Measurements from ENCODE around the gene UNC79.

The UNC79 gene

DNA sequence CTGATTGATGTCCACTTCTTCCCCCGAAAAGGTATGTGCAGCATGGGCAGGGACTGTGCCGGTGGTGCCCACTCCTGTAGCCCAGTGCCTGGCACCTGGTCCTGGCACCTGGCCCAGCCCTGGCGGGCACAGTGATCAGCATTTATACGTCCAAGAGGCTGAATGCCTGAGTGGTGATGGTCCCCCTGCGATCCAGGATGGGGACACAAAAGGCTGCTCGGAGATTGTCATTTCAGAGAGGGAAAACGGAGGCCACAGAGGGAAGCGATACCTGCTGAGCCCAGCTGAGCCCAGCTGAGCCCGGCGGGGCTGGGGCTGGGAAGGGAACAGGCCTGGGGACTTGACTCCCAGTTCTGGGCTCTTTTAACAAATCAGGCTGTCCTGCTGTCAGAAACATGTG is 301.8 kb downstream of the UNC79 start:
- Histone ChIP-seq H3K27me3 (ENCODE audit: insufficient read depth, low read length) (no peaks in the 10 kb centered on the region), H2AFZ (ENCODE audit: low read length) (no peak overlapping the region), H3K27ac (ENCODE audit: low read depth, low read length, poor library complexity, severe bottlenecking) (no peak overlapping the region), H3K4me2 (ENCODE audit: low read length) (no peak overlapping the region), H4K20me1 (ENCODE audit: insufficient read depth, low read length) (no peaks in the 10 kb centered on the region), H3K9me3 (ENCODE audit: low read length) (no peaks in the 10 kb centered on the region), H3K9ac (ENCODE audit: low read length) (no peak overlapping the region), H3K4me3 (ENCODE audit: low read depth, low read length, poor library complexity, severe bottlenecking) (no peak overlapping the region), H3K79me2 (ENCODE audit: insufficient read depth, low read length) (no peaks in the 10 kb centered on the region), H3F3A (ENCODE audit: insufficient read depth, low read length) (no peaks in the 10 kb centered on the region), H3K9me2 (ENCODE audit: low read depth, low read length) (no peaks in the 10 kb centered on the region), H3K4me1 (ENCODE audit: insufficient read depth, low read length, severe bottlenecking) (no peaks in the 10 kb centered on the region), H3K36me3 (ENCODE audit: insufficient read depth, low read length) (no peaks in the 10 kb centered on the region)
- no peak for TF ChIP-seq EZH2 (IDR thresholded peaks at IDR 0.05; ENCODE audit: borderline replicate concordance, low read length)
- TF ChIP-seq, protein P1, sequence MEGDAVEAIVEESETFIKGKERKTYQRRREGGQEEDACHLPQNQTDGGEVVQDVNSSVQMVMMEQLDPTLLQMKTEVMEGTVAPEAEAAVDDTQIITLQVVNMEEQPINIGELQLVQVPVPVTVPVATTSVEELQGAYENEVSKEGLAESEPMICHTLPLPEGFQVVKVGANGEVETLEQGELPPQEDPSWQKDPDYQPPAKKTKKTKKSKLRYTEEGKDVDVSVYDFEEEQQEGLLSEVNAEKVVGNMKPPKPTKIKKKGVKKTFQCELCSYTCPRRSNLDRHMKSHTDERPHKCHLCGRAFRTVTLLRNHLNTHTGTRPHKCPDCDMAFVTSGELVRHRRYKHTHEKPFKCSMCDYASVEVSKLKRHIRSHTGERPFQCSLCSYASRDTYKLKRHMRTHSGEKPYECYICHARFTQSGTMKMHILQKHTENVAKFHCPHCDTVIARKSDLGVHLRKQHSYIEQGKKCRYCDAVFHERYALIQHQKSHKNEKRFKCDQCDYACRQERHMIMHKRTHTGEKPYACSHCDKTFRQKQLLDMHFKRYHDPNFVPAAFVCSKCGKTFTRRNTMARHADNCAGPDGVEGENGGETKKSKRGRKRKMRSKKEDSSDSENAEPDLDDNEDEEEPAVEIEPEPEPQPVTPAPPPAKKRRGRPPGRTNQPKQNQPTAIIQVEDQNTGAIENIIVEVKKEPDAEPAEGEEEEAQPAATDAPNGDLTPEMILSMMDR (IDR thresholded peaks at IDR 0.05; ENCODE audit: low read length), result no peak

DNA sequence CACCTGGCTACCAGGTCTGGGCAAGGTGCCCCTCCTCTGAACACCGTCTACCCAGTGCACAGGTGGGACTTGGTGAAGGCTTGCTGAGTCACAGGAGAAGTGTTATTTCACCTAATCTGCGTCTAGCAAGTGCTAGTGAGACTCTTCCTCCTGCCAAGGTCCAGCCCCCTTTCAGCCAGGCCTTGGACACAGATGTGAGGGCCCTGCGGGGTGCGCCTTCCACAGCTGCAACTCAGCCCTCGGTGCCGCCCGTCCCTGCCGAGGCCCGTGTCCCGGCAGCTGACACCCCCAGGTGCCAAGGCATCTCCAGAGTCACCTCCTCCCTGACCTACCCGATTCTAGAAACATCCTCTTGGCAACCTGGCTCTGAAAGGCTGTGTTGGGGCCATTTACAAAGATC is 302.5 kb downstream of the UNC79 start:
- no peaks in the 10 kb centered on the region for H3K9me3 ChIP-seq (ENCODE audit: low read length)
- no peaks in the 10 kb centered on the region for H4K20me1 ChIP-seq (ENCODE audit: insufficient read depth, low read length)
- H3K9ac ChIP-seq (ENCODE audit: low read length), result no peak overlapping the region
- no peaks in the 10 kb centered on the region for H3K36me3 ChIP-seq (ENCODE audit: insufficient read depth, low read length)
- H3K4me1 ChIP-seq (ENCODE audit: insufficient read depth, low read length, severe bottlenecking), result no peaks in the 10 kb centered on the region
- no peak overlapping the region for H3K4me2 ChIP-seq (ENCODE audit: low read length)
- no peaks in the 10 kb centered on the region for H3K9me2 ChIP-seq (ENCODE audit: low read depth, low read length)
- H3F3A ChIP-seq (ENCODE audit: insufficient read depth, low read length), result no peaks in the 10 kb centered on the region
- H3K27ac ChIP-seq (ENCODE audit: low read depth, low read length, poor library complexity, severe bottlenecking), result no peak overlapping the region
- peaks cover 5% of the 10 kb centered on the region; the same call in 1 of the 2 replicates for H3K27me3 ChIP-seq (ENCODE audit: insufficient read depth, low read length)
- no peak overlapping the region for H3K4me3 ChIP-seq (ENCODE audit: low read depth, low read length, poor library complexity, severe bottlenecking)
- no peak overlapping the region for H2AFZ ChIP-seq (ENCODE audit: low read length)
- no peak for TF ChIP-seq EZH2 (IDR thresholded peaks at IDR 0.05; ENCODE audit: borderline replicate concordance, low read length)
- TF ChIP-seq, protein P1 (IDR thresholded peaks at IDR 0.05; ENCODE audit: low read length), result no peak
- no peaks in the 10 kb centered on the region for H3K79me2 ChIP-seq (ENCODE audit: insufficient read depth, low read length)

DNA sequence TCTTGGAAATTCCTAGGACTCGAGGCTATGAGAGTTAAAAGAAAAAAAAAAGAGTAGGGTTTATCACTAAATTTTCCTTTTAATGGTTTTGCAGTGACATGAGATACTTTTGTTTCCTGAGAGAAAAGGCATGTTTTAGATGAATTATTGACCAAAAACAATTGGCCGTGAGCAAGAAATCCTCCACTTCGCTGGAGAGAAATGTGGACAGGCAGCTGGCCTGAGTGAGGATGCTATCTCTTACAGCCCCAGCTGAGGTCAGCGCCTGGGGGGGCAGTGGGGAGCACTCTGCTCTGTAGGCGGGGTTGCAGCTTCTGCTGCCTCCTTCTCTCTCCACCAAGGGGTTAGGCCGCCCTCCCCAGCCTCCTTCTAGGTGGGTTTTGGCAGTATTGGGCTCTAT is 302.9 kb downstream of the UNC79 start:
- Histone ChIP-seq H3K79me2 (ENCODE audit: insufficient read depth, low read length) (no peaks in the 10 kb centered on the region), H3K4me2 (ENCODE audit: low read length) (no peak overlapping the region), H3F3A (ENCODE audit: insufficient read depth, low read length) (no peaks in the 10 kb centered on the region), H3K9me2 (ENCODE audit: low read depth, low read length) (no peaks in the 10 kb centered on the region), H3K27ac (ENCODE audit: low read depth, low read length, poor library complexity, severe bottlenecking) (no peak overlapping the region), H3K9me3 (ENCODE audit: low read length) (no peaks in the 10 kb centered on the region), H3K9ac (ENCODE audit: low read length) (no peak overlapping the region), H3K4me1 (ENCODE audit: insufficient read depth, low read length, severe bottlenecking) (no peaks in the 10 kb centered on the region), H3K27me3 (ENCODE audit: insufficient read depth, low read length) (peaks cover 6% of the 10 kb centered on the region; the same call in 1 of the 2 replicates), H4K20me1 (ENCODE audit: insufficient read depth, low read length) (no peaks in the 10 kb centered on the region), H2AFZ (ENCODE audit: low read length) (no peak overlapping the region), H3K4me3 (ENCODE audit: low read depth, low read length, poor library complexity, severe bottlenecking) (no peak overlapping the region), H3K36me3 (ENCODE audit: insufficient read depth, low read length) (no peaks in the 10 kb centered on the region)
- no peak for TF ChIP-seq EZH2 (IDR thresholded peaks at IDR 0.05; ENCODE audit: borderline replicate concordance, low read length)
- TF ChIP-seq, protein P1 (IDR thresholded peaks at IDR 0.05; ENCODE audit: low read length), result no peak

Measured in OCI-LY1 (cell line).